HepG2 (cell line): ENCODE data around the gene DOCK4. TPM values are rescaled to one million over a fixed set of nuclear protein-coding genes. Genes with fewer than 3 reads are reported as not detected.

ENCODE experiments used
- AKAP8 ChIP-seq: sonication (generic); formaldehyde crosslinking; IDR thresholded peaks from 2 replicates; pipeline ENCODE4 v1.5.1; 2020; ENCODE audit warnings: mild to moderate bottlenecking, missing genetic modification reagents
- ARID5B ChIP-seq: IDR thresholded peaks from 2 replicates; pipeline ENCODE4 v1.4.0; 2020; ENCODE audit warnings: mild to moderate bottlenecking, missing genetic modification reagents
- DPF2 ChIP-seq: sonication (generic); formaldehyde crosslinking; IDR thresholded peaks from 2 replicates; pipeline ENCODE4 v1.4.0; 2020; ENCODE audit warnings: mild to moderate bottlenecking, low read depth, missing genetic modification reagents, borderline replicate concordance
- DRAP1 ChIP-seq: IDR thresholded peaks from 2 replicates; pipeline ENCODE4 v1.6.1; 2016; ENCODE audit warnings: missing genetic modification reagents, missing compliant biosample characterization
- HINFP ChIP-seq: sonication (generic); formaldehyde crosslinking; IDR thresholded peaks from 2 replicates; pipeline ENCODE4 v1.4.0; 2020; ENCODE audit warnings: low read depth, mild to moderate bottlenecking, missing genetic modification reagents
- NR2F6 ChIP-seq, 2 experiments: IDR thresholded peaks; 2 replicates each; pipeline ENCODE4 v1.6.1; 2016; ENCODE audit warnings: antibody characterized with exemption in 1 of 2, mild to moderate bottlenecking in 1 of 2
- POGZ ChIP-seq: sonication (generic); formaldehyde crosslinking; IDR thresholded peaks from 2 replicates; pipeline ENCODE4 v1.4.0; 2020; ENCODE audit warnings: mild to moderate bottlenecking, missing genetic modification reagents
- RARA ChIP-seq: IDR thresholded peaks from 2 replicates; pipeline ENCODE4 v1.6.1; 2016; ENCODE audit warnings: missing genetic modification reagents, missing compliant biosample characterization
- SAP130 ChIP-seq: IDR thresholded peaks from 2 replicates; pipeline ENCODE4 v1.6.1; 2016; ENCODE audit warnings: low read depth
- ZBTB10 ChIP-seq: sonication (generic); formaldehyde crosslinking; IDR thresholded peaks from 2 replicates; pipeline ENCODE4 v1.4.0; 2020; ENCODE audit warnings: missing genetic modification reagents, borderline replicate concordance
- ZNF256 ChIP-seq: sonication (generic); formaldehyde crosslinking; conservative IDR thresholded peaks from 2 replicates; pipeline ENCODE4 v1.4.0; 2020; ENCODE audit warnings: missing genetic modification reagents
- ZNF281 ChIP-seq: sonication (generic); formaldehyde crosslinking; IDR thresholded peaks from 2 replicates; pipeline ENCODE4 v1.4.0; 2020; ENCODE audit warnings: missing genetic modification reagents, borderline replicate concordance
- ZNF33A ChIP-seq: sonication (generic); formaldehyde crosslinking; IDR thresholded peaks from 2 replicates; pipeline ENCODE4 v1.5.1; 2020; ENCODE audit warnings: missing genetic modification reagents, mild to moderate bottlenecking, moderate library complexity, borderline replicate concordance
- ZNF749 ChIP-seq: sonication (generic); formaldehyde crosslinking; IDR thresholded peaks from 2 replicates; pipeline ENCODE4 v1.8.0; 2022; ENCODE audit warnings: mild to moderate bottlenecking, missing genetic modification reagents, moderate library complexity, borderline replicate concordance
- ZNF879 ChIP-seq: sonication (generic); formaldehyde crosslinking; IDR thresholded peaks from 2 replicates; pipeline ENCODE4 v1.8.1; 2023; ENCODE audit warnings: missing genetic modification reagents
- polyA plus RNA-seq, 8 experiments: library from polyadenylated mRNA; depleted of rRNA in 3 of 8; stranded (reverse) in 7 of 8; unstranded in 1 of 8; fragments of >200 nt; fragmentation: Illumina TruSeq in 4 of 8; extraction: Trizol in 4 of 8; gene quantifications; 2 replicates each; pipeline versions ENCODE4 v1.2.1 to v1.2.3, GENCODE V29; 2011 to 2016; ENCODE audit warnings: low read depth in 4 of 8, missing spikeins in 1 of 8, mixed read lengths in 1 of 8; ENCODE audit not compliant: insufficient read depth in 1 of 8
- total RNA-seq, 5 experiments: library from RNA; depleted of rRNA; stranded (reverse); fragments of >200 nt; fragmentation: Illumina TruSeq; extraction: Trizol; gene quantifications; 2 replicates each; pipeline ENCODE4 v1.2.3, GENCODE V29; 2016; ENCODE audit warnings: low read depth in 1 of 5

DOCK4 gene
- total and polyA plus RNA-seq, 2 of the 13 experiments (the other 11 are each of a cell fraction or from before 2014, with no cell fraction given) = 13.5 to 17.4 TPM

GRCh38 chr7:112162142-112162766, 43.9 kb downstream of the DOCK4 start (continued):
- peak; percentile 82 for TF ChIP-seq ZNF281 (CRISPR knock-in tag)
- no peak for TF ChIP-seq NR2F6 (IDR thresholded peaks at IDR 0.05)
- peak; percentile 50 for TF ChIP-seq NR2F6 (CRISPR knock-in tag; IDR thresholded peaks at IDR 0.05)
- no peak for TF ChIP-seq ZNF879 (CRISPR knock-in tag)
- no peak for TF ChIP-seq AKAP8 (CRISPR knock-in tag)
- peak; percentile 81 for TF ChIP-seq SAP130 (CRISPR knock-in tag)
- TF ChIP-seq RARA (CRISPR knock-in tag) = peak; percentile 92
- TF ChIP-seq POGZ (CRISPR knock-in tag) = peak; percentile 55; the same call in 1 of the 2 replicates
- peak; percentile 77 for TF ChIP-seq ARID5B
- no peak for TF ChIP-seq ZNF33A (CRISPR knock-in tag)
- TF ChIP-seq ZBTB10 (CRISPR knock-in tag) = no peak
- TF ChIP-seq ZNF256 (CRISPR knock-in tag) = no peak
- no peak for TF ChIP-seq HINFP (CRISPR knock-in tag)
- peak; percentile 26; the same call in 1 of the 2 replicates for TF ChIP-seq DRAP1 (CRISPR knock-in tag)
- TF ChIP-seq ZNF749 (CRISPR knock-in tag) = 0 out of 2 replicates have a peak, but pooled peaks have one; percentile 34
- TF ChIP-seq DPF2 = peak; percentile 28; the same call in 1 of the 2 replicates
